RWPE1 (cell line): ENCODE results near the gene MYPN.
"Not testable (repeated sequence)": the region's sequence is repeated elsewhere in the genome, so short reads cannot be mapped to it uniquely, and the experiment has no call there.

Experiments
- CTCF ChIA-PET: fragments of 350-600 bp; sonication (Branson Sonifier 250); formaldehyde crosslinking; extraction: SDS; loops from one replicate; lab custom pipeline; 2021; lab: Yijun Ruan, JAX
- POLR2A ChIA-PET: fragments of 400-600 bp; formaldehyde crosslinking; extraction: SDS; loops from one replicate; lab custom pipeline; 2020; ENCODE audit warnings: antibody characterized with exemption; ENCODE audit not compliant: low non-redundant PET; lab: Yijun Ruan, JAX
- DNase-seq: peaks from one replicate; pipeline ENCODE4 v3.0.0; 2012; ENCODE audit warnings: low spot score
- H3K27ac ChIP-seq: fragments of 450-650 bp; 2 replicates; pipeline ENCODE4 v1.5.1; 2017
- TF ChIP-seq, protein P1 (sequence below): fragments of 450-650 bp; conservative IDR thresholded peaks from 2 replicates; pipeline ENCODE4 v1.5.1; 2017; ENCODE audit warnings: low read depth, mild to moderate bottlenecking

The MYPN gene

DNA sequence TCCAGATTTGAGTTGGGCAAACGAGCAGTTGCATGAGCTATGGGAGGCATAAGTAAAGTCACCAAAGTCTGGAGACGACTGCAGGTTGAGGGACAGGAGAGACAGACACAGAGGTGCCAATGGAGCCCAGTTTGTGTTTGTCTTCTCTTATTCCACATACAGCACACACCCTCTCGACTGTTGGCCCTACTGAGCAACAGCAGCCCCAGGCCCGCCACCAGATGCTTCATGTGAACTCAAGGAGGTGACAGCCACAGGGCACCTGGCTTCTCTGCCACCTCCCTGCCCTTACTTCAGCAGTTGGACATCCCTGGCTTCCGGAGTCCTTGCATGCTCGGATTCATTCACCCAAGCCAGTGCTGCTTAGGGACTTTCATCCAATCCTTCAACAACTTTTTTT, 129.1 kb downstream of the MYPN start:
- ChIA-PET POLR2A (no interaction called here), CTCF (no interaction called here)
- TF ChIP-seq, protein P1, sequence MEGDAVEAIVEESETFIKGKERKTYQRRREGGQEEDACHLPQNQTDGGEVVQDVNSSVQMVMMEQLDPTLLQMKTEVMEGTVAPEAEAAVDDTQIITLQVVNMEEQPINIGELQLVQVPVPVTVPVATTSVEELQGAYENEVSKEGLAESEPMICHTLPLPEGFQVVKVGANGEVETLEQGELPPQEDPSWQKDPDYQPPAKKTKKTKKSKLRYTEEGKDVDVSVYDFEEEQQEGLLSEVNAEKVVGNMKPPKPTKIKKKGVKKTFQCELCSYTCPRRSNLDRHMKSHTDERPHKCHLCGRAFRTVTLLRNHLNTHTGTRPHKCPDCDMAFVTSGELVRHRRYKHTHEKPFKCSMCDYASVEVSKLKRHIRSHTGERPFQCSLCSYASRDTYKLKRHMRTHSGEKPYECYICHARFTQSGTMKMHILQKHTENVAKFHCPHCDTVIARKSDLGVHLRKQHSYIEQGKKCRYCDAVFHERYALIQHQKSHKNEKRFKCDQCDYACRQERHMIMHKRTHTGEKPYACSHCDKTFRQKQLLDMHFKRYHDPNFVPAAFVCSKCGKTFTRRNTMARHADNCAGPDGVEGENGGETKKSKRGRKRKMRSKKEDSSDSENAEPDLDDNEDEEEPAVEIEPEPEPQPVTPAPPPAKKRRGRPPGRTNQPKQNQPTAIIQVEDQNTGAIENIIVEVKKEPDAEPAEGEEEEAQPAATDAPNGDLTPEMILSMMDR: no peak
- H3K27ac ChIP-seq: no peak overlapping the region
- no peak for DNase-seq

DNA sequence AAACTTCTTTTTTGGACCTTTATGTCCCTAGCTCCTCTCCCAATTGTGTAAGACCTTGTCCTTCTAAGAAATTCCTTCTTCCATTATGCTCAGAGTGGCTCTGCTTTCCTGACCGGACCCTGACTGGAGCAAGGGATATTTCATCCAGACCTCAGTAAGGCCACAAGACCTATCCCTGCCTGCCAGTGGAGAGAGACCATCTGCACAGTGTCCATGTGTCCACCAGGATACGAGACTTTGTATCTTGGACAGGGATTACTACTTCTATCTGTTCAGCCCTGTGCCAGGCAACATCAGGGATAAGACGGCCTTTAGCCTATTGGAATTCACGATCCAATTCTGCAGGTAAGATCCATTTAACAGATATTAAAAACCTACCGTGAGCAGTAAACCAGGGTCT, 129.8 kb downstream of the MYPN start:
- POLR2A ChIA-PET: no interaction called here
- TF ChIP-seq, protein P1: no peak
- no peak overlapping the region for H3K27ac ChIP-seq
- CTCF ChIA-PET: no interaction called here
- no peak for DNase-seq

DNA sequence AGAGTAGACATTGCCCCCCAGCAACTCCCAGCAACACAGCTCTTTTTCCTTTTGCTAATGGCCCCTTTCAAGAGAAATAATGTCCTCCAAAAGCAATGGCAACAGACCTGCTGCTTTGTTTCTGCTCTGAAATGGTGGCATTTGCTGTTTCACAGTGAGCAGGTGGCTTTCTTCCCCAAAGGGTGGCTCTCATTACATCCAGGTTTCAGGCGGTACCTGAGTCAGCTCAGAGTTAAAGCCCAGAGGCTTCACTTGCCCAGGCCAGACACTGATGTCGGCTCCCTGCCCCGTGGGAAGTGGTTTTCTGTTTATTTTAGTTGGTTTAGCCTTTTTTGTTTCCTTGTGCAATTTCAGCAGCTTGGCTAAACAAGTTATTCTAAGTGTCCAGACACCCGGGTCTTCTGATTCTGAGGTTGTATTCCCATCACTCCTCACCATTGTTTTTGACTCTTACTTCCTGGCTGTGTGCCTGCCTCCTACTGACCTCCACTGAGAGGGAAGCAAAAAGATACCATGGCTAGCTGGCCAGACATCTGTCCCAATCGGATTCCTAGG, 130.4 kb downstream of the MYPN start:
- POLR2A ChIA-PET: no interaction called here
- DNase-seq: no peak
- H3K27ac ChIP-seq: no peak overlapping the region
- CTCF ChIA-PET: no interaction called here
- TF ChIP-seq, protein P1: no peak

DNA sequence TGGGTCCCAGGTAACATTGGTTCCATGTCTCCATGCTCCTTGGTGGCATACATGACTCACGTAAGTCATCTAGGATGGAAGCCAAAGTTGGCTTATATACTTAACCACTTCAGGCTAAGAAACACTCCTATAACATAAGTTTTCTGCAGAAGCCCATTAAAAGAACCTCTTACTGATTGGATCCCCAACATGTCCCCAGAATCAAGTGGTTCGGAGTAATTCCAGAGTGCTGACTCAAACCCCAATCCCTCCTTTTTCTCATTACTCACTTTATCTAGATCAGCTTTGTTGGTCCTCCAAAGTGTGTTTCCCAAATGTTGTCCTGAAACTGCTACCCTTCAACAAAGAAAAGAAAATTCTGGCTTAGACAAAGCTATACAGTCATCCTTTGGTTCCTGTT, 132.8 kb downstream of the MYPN start:
- POLR2A ChIA-PET: no interaction called here
- H3K27ac ChIP-seq: no peak overlapping the region
- CTCF ChIA-PET: no interaction called here
- DNase-seq: no peak
- TF ChIP-seq, protein P1: no peak

DNA sequence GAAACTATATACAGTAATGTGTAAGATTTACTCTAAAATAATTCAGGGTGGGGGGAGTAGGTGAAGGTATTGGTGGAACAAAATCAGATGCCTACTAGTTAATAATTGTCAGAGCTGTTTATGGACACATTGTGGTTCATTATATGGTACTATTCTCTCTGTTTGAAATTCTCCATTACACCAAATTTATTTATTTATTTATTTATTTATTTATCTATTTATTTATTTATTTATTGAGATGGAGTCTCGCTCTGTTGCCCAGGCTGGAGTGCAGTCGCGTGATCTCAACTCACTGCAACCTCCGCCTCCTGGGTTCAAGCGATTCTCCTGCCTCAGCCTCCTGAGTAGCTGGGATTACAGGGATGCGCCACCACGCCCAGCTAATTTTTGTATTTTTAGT, 137.1 kb downstream of the MYPN start:
- POLR2A ChIA-PET, H3K27ac ChIP-seq, DNase-seq: not testable (repeated sequence)
- CTCF ChIA-PET: interaction anchor here (0.6 kb wide), 1 partner anchor 86 kb away, joined by 3 read pairs; no protein-coding TSS in a partner anchor

DNA sequence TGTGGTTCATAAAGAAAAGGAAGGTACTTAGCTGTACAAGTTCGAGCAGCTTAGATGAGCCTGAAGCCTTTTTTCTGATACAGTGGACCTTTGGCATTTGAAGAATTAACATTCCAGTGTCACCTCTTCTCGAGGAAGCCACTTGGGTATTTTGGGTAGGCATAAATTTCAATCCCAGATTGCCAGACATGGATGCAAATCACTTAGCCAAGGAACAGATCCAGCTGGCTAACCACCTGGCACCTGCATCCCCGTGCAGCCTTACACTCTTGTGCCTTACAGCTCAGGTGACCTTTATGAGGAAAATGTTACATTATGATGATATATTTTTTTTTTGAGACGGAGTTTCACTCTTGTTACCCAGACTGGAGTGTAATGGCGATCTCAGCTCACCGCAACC, 138.6 kb downstream of the MYPN start:
- TF ChIP-seq, protein P1: no peak
- ChIA-PET CTCF (interaction anchor here (0.6 to 0.9 kb wide), 2 partner anchors 8 to 35 kb away, joined by 3 to 7 read pairs; no protein-coding TSS in a partner anchor), POLR2A (no interaction called here)
- H3K27ac ChIP-seq: no peak overlapping the region
- DNase-seq: no peak

DNA sequence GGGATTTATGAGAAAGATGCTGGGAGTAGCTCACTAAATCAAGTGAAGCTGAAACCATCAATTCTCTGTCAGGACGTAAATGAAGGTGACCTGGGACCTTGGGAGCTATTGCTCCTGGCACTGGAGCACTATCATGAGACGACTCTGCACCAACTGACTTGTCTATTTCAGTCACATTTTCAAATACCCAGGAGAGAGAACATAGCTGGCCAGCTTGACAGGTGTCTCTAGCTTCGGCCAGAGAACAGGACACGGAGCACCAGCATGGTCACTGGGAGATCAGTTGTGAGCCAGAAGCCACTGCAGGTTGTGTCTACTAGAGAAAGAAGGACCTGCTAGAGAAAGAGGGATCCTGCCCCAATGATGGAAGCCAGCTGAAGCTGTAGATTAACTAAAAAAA, 140.0 kb downstream of the MYPN start:
- H3K27ac ChIP-seq: no peak overlapping the region
- CTCF ChIA-PET: interaction anchor here (0.5 to 1.0 kb wide), 2 partner anchors 18 to 49 kb away, joined by 3 read pairs; no protein-coding TSS in a partner anchor
- no peak for DNase-seq
- TF ChIP-seq, protein P1: no peak
- POLR2A ChIA-PET: no interaction called here
